ENCODE data around the gene FKBP4.

- TF ChIP-seq CTCF (conservative IDR thresholded peaks at IDR 0.05; ENCODE audit: low read depth, low read length) (no peak), EZH2 (IDR thresholded peaks at IDR 0.05; ENCODE audit: low read length, unreplicated experiment) (no peak)
Observed at GRCh38 chr12:2754208-2754607, 40.6 kb upstream of the FKBP4 start.
